Left ventricle myocardium inferior (tissue), 1 donor: ENCODE measurements around the gene LCA5L. TPM values are rescaled to one million over a fixed set of nuclear protein-coding genes. Genes with fewer than 3 reads are reported as not detected.

Experiments used
- DNase-seq: peaks from one replicate; pipeline ENCODE4 v3.0.0-alpha.2; 2020
- H3K27ac ChIP-seq: fragments of 200-600 bp; replicated peaks from 2 replicates; pipeline ENCODE4 v1.8.0; 2021
- H3K27me3 ChIP-seq: fragments of 200-600 bp; 2 replicates; pipeline ENCODE4 v1.8.0; 2021; ENCODE audit warnings: low read depth
- H3K36me3 ChIP-seq: fragments of 200-600 bp; 2 replicates; pipeline ENCODE4 v1.8.0; 2021
- H3K4me1 ChIP-seq: fragments of 200-600 bp; 2 replicates; pipeline ENCODE4 v1.8.0; 2021
- H3K4me3 ChIP-seq: fragments of 200-600 bp; 2 replicates; pipeline ENCODE4 v1.8.0; 2021; ENCODE audit warnings: mild to moderate bottlenecking, moderate library complexity
- H3K9me3 ChIP-seq: fragments of 200-600 bp; replicated peaks from 2 replicates; pipeline ENCODE4 v1.8.0; 2021
- intact Hi-C: fragments of 100-400 bp; cut with micrococcal nuclease; formaldehyde crosslinking; loops from one replicate; pipeline ENCODE4 v1.11.0; 2022
- microRNA-seq: library from miRNA; unstranded; fragments of <30 nt; microRNA quantifications from one replicate; pipeline ENCODE4 v1.2.0, GENCODE V29; 2020
- total RNA-seq: library from RNA; stranded (reverse); fragmentation: NEBNext Ultra II Directional; extraction: Animal tissue kit (Norgen Biotek cat#: 25700); gene quantifications from one replicate; pipeline ENCODE4 v1.2.1, GENCODE V29; 2021
- TF ChIP-seq, protein P1 (sequence below): fragments of 200-600 bp; IDR thresholded peaks from 2 replicates; pipeline ENCODE4 v1.8.0; 2021; ENCODE audit warnings: antibody characterized with exemption, mild to moderate bottlenecking, borderline replicate concordance
- donor health status: DM: no; HTN: yes; CAD: no; lungs with severe emphysema.

The LCA5L gene
- total RNA-seq, 1 donor from 2014 or later: 0.80 TPM

DNA sequence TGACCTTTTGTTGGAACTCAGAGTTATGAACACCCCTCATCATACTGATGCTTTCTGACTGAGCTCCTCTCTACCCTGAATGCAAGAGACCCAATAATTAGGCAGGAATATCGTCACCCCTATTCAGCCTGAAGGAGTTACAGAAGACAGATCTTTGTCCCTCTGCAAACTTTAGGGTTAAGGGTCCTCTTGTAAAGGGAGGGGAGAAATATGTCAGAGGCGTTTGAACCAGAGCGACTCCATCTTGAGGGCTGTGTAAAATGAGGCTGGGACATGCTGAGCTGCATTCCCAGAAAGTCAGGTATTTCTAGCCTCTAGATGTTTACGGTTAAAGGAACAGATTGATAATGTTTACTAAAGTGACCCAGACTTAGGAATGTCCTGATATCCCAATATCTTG is 86.2 kb downstream of the LCA5L start:
- H3K36me3 ChIP-seq: no peaks in the 10 kb centered on the region
- intact Hi-C loops: no loop called here
- H3K27me3 ChIP-seq: no peaks in the 10 kb centered on the region
- TF ChIP-seq, protein P1, sequence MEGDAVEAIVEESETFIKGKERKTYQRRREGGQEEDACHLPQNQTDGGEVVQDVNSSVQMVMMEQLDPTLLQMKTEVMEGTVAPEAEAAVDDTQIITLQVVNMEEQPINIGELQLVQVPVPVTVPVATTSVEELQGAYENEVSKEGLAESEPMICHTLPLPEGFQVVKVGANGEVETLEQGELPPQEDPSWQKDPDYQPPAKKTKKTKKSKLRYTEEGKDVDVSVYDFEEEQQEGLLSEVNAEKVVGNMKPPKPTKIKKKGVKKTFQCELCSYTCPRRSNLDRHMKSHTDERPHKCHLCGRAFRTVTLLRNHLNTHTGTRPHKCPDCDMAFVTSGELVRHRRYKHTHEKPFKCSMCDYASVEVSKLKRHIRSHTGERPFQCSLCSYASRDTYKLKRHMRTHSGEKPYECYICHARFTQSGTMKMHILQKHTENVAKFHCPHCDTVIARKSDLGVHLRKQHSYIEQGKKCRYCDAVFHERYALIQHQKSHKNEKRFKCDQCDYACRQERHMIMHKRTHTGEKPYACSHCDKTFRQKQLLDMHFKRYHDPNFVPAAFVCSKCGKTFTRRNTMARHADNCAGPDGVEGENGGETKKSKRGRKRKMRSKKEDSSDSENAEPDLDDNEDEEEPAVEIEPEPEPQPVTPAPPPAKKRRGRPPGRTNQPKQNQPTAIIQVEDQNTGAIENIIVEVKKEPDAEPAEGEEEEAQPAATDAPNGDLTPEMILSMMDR: no peak
- no peaks in the 10 kb centered on the region for H3K9me3 ChIP-seq
- H3K4me1 ChIP-seq: no peaks in the 10 kb centered on the region
- DNase-seq: no peak
- no peak overlapping the region for H3K4me3 ChIP-seq
- H3K27ac ChIP-seq: no peak overlapping the region

Small RNAs within 50 kb of the gene (microRNA-seq; reads per million reads assigned to microRNA genes)
- not detected for gene MIR6508

Other genes with a start within 250 kb of the LCA5L start
- gene BRWD1, start 132.1 kb downstream of the LCA5L start, total RNA-seq: 34.9 TPM
- 64.5 TPM for gene HMGN1, start 96.7 kb downstream of the LCA5L start, total RNA-seq
- gene SH3BGR, start 6.2 kb upstream of the LCA5L start, total RNA-seq: 103 TPM
- 0.03 TPM for gene B3GALT5, start 167.2 kb upstream of the LCA5L start, total RNA-seq